ENCODE measurements around the gene DNASE1L3. TPM values are rescaled to one million over a fixed set of nuclear protein-coding genes. Genes with fewer than 3 reads are reported as not detected.

The DNASE1L3 gene
- total and polyA plus RNA-seq, 10 donors: 52.1 to 245 (median 130) TPM

DNA sequence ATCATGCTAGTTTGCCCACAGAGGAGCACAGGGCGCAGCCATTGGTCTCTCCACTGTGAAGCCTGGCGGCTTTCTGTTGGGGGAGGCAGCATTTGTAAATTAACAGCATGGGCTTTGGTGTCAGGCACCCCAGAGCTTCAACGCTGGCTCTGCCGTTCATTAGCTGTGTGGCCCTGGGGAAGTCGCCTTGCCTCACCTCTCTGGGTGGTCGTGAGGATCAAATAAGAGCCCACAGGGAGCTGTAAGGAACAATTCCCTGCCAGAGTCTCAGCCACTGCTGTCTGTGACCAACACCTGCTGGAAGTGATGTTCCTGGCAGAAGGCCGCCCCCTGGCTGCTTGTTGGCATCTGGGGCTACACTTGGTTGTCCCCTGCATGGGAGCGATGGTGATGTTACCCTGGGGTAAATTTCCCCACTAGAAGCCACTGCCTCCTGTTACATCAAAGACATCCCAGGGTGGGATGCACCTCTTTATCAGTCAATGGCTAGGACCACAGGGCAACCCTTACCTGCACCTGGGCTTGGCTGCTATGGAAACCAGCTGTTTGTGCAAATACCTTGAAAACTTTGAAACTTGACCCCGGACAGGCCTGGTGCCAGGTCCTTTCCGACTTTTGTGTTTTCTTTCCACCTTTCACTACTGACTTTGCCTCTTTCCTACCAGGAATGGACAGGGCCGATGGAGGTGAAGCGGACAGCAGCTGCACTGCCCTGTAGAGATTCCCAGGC lies 36.9 kb downstream of the DNASE1L3 start:
- 56 to 75% (median 71%) methylated on average over 8 to 12 of the region's 12 CpGs for WGBS, 5 donors
- H3K27ac ChIP-seq: peak overlapping the region in 5 of 8 donors; percentile 7 to 45 (median 33)
- H3K36me3 ChIP-seq: peaks cover 0 to 34% (median 16%) of the 10 kb centered on the region in 6 donors
- intact Hi-C loops (cut with DNase I; ENCODE audit: low total_unique reads): no loop called here
- peak; percentile 83 for DNase-seq
- no peak overlapping the region for H3K4me3 ChIP-seq
- H3K27me3 ChIP-seq (replicated peaks in 1 of 7): peaks cover 0 to 15% (median 0%) of the 10 kb centered on the region in 7 donors
- peaks cover 8 to 57% (median 48%) of the 10 kb centered on the region in 6 donors for H3K4me1 ChIP-seq
- H3K9me3 ChIP-seq: no peaks in the 10 kb centered on the region
- TF ChIP-seq CTCF (IDR thresholded peaks at IDR 0.05 in 8 of 11, conservative IDR thresholded peaks at IDR 0.05 in 3 of 11): peak in 7 of 11 experiments; percentile 28 to 53 (median 45)
- TF ChIP-seq POLR2AphosphoS5 (IDR thresholded peaks at IDR 0.05): peak in 1 of 3 donors; percentile 22
- TF ChIP-seq POLR2A (IDR thresholded peaks at IDR 0.05): no peak

GRCh38 chr3:58173029-58173668 lies 37.6 kb downstream of the DNASE1L3 start:
- WGBS, 5 donors: 56 to 77% (median 66%) methylated on average over 14 of the region's 14 CpGs
- intact Hi-C loops (cut with DNase I; ENCODE audit: low total_unique reads): no loop called here
- Histone ChIP-seq H3K27me3 (replicated peaks in 1 of 7) (peaks cover 0 to 12% (median 0%) of the 10 kb centered on the region in 7 donors), H3K27ac (peak overlapping the region in 4 of 8 donors; percentile 20 to 45 (median 37)), H3K4me3 (no peak overlapping the region), H3K4me1 (peaks cover 8 to 50% (median 41%) of the 10 kb centered on the region in 6 donors), H3K36me3 (peaks cover 0 to 41% (median 19%) of the 10 kb centered on the region in 6 donors), H3K9me3 (no peaks in the 10 kb centered on the region)
- TF ChIP-seq CTCF (IDR thresholded peaks at IDR 0.05 in 8 of 11, conservative IDR thresholded peaks at IDR 0.05 in 3 of 11): no peak
- TF ChIP-seq POLR2AphosphoS5 (IDR thresholded peaks at IDR 0.05): peak in 2 of 3 donors; percentile 41 to 48
- no peak for DNase-seq

- peaks cover 8 to 35% (median 28%) of the 10 kb centered on the region in 6 donors for H3K4me1 ChIP-seq
- H3K4me3 ChIP-seq: no peak overlapping the region
- DNase-seq: no peak
- H3K36me3 ChIP-seq: peaks cover 0 to 53% (median 20%) of the 10 kb centered on the region in 6 donors
- intact Hi-C loops (cut with DNase I; ENCODE audit: low total_unique reads): no loop called here
- WGBS, 5 donors: 91 to 95% (median 94%) methylated on average over 9 of the region's 9 CpGs
- no peak for TF ChIP-seq CTCF (IDR thresholded peaks at IDR 0.05 in 8 of 11, conservative IDR thresholded peaks at IDR 0.05 in 3 of 11)
- no peak for TF ChIP-seq POLR2AphosphoS5 (IDR thresholded peaks at IDR 0.05)
- TF ChIP-seq POLR2A (IDR thresholded peaks at IDR 0.05): no peak
- no peak overlapping the region for H3K27ac ChIP-seq
- H3K9me3 ChIP-seq: no peaks in the 10 kb centered on the region
- H3K27me3 ChIP-seq (replicated peaks in 1 of 7): peaks cover 0 to 7% (median 0%) of the 10 kb centered on the region in 7 donors
Measured at GRCh38 chr3:58171126-58171525, 39.6 kb downstream of the DNASE1L3 start.

DNA sequence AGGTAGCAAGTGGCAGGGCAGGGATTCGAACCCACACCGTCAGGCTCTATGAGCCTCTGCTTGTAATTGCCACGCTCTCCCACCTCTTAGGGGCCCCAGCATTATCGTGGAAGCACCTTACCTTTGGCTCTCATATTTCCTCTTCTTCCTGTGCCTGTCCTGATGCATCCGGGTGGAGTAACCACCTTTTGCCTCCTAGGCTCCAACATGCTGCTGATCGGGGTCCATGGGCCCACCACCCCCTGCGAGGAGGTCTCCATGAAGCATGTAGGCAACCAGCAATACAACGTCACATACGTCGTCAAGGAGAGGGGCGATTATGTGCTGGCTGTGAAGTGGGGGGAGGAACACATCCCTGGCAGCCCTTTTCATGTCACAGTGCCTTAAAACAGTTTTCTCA lies 40.4 kb downstream of the DNASE1L3 start:
- intact Hi-C loops (cut with DNase I; ENCODE audit: low total_unique reads): no loop called here
- H3K4me1 ChIP-seq: peaks cover 6 to 27% (median 20%) of the 10 kb centered on the region in 6 donors
- DNase-seq: no peak
- no peaks in the 10 kb centered on the region for H3K9me3 ChIP-seq
- TF ChIP-seq CTCF (IDR thresholded peaks at IDR 0.05 in 8 of 11, conservative IDR thresholded peaks at IDR 0.05 in 3 of 11) (no peak), POLR2AphosphoS5 (IDR thresholded peaks at IDR 0.05) (no peak), POLR2A (IDR thresholded peaks at IDR 0.05) (no peak)
- H3K4me3 ChIP-seq: no peak overlapping the region
- no peaks in the 10 kb centered on the region for H3K27me3 ChIP-seq (replicated peaks in 1 of 7)
- peaks cover 0 to 60% (median 20%) of the 10 kb centered on the region in 6 donors for H3K36me3 ChIP-seq
- no peak overlapping the region for H3K27ac ChIP-seq
- 85 to 95% (median 90%) methylated on average over 11 of the region's 11 CpGs for WGBS, 5 donors

All from spleen (tissue), 11 donors.